A673 (cell line): ENCODE results near the gene KLK15. TPM values are rescaled to one million over a fixed set of nuclear protein-coding genes. Genes with fewer than 3 reads are reported as not detected.

ENCODE experiments used
- BruUV-seq: library from RNA; stranded (reverse); fragments of 400-500 nt; replicated peaks from 2 replicates; lab custom pipeline; 2021; lab: Mats Ljungman, UMichigan
- CTCF ChIA-PET: fragments of 300-600 bp; sonication (Branson Sonifier 250); formaldehyde crosslinking; loops from one replicate; lab custom pipeline; 2022; ENCODE audit warnings: antibody characterized with exemption; lab: Charles Lee
- POLR2A ChIA-PET: fragments of 300-600 bp; sonication (Branson Sonifier 250); formaldehyde crosslinking; loops from one replicate; lab custom pipeline; 2022; ENCODE audit warnings: antibody characterized with exemption; ENCODE audit not compliant: low non-redundant PET; lab: Charles Lee
- DNase-seq: peaks from one replicate; pipeline ENCODE4 v3.0.0-alpha.2; 2015; ENCODE audit warnings: low spot score
- H3K27ac ChIP-seq: fragments of 200-600 bp; sonication (generic); 2 replicates; pipeline ENCODE4 v1.5.1; 2016; ENCODE audit warnings: mixed run types, low read depth, mild to moderate bottlenecking, mixed read lengths, antibody characterized with exemption, low read length; ENCODE audit not compliant: poor library complexity, severe bottlenecking
- H3K27me3 ChIP-seq: fragments of 200-600 bp; sonication (generic); replicated peaks from 2 replicates; pipeline ENCODE4 v1.6.1; 2017; ENCODE audit warnings: mixed run types, low read depth, mild to moderate bottlenecking, mixed read lengths, antibody characterized with exemption, low read length; ENCODE audit not compliant: insufficient read depth, poor library complexity
- H3K36me3 ChIP-seq: fragments of 200-600 bp; sonication (generic); 2 replicates; pipeline ENCODE4 v1.6.1; 2016; ENCODE audit warnings: mixed run types, mild to moderate bottlenecking, mixed read lengths, antibody characterized with exemption, low read length; ENCODE audit not compliant: insufficient read depth, poor library complexity, severe bottlenecking
- H3K4me1 ChIP-seq: fragments of 200-600 bp; sonication (generic); 2 replicates; pipeline ENCODE4 v1.6.1; 2017; ENCODE audit warnings: mixed run types, mild to moderate bottlenecking, mixed read lengths, antibody characterized with exemption, low read length; ENCODE audit not compliant: insufficient read depth, poor library complexity, severe bottlenecking
- H3K4me3 ChIP-seq: fragments of 200-600 bp; sonication (generic); 2 replicates; pipeline ENCODE4 v1.5.1; 2016; ENCODE audit warnings: low read depth, mixed run types, mild to moderate bottlenecking, mixed read lengths, low read length; ENCODE audit not compliant: poor library complexity, severe bottlenecking
- H3K9me3 ChIP-seq: fragments of 200-600 bp; sonication (generic); 2 replicates; pipeline ENCODE4 v1.6.1; 2016; ENCODE audit warnings: mixed run types, low read depth, mild to moderate bottlenecking, mixed read lengths, antibody characterized with exemption, low read length; ENCODE audit not compliant: poor library complexity, severe bottlenecking
- EZH2 ChIP-seq: fragments of 200-600 bp; sonication (generic); IDR thresholded peaks from 2 replicates; pipeline ENCODE4 v1.6.1; 2017; ENCODE audit warnings: borderline replicate concordance, low read depth, mild to moderate bottlenecking, mixed read lengths, antibody characterized with exemption, low read length; ENCODE audit not compliant: poor library complexity, severe bottlenecking
- intact Hi-C: fragments of 100-400 bp; cut with micrococcal nuclease; formaldehyde crosslinking; loops from one replicate; pipeline ENCODE4 v1.10.0; 2022; ENCODE audit not compliant: unreplicated experiment
- total RNA-seq: library from RNA; stranded (reverse); gene quantifications from 2 replicates; pipeline ENCODE4 v1.2.3, GENCODE V29; 2021
- TF ChIP-seq, protein P1 (sequence below): fragments of 300-800, 200-600 bp; sonication (generic); conservative IDR thresholded peaks from 2 replicates; pipeline ENCODE4 v1.5.1; 2017; ENCODE audit warnings: low read depth, mild to moderate bottlenecking, antibody characterized with exemption, low read length, moderate library complexity, mixed read lengths

KLK15 gene
- total RNA-seq, 1 experiment from 2014 or later = not detected

DNA sequence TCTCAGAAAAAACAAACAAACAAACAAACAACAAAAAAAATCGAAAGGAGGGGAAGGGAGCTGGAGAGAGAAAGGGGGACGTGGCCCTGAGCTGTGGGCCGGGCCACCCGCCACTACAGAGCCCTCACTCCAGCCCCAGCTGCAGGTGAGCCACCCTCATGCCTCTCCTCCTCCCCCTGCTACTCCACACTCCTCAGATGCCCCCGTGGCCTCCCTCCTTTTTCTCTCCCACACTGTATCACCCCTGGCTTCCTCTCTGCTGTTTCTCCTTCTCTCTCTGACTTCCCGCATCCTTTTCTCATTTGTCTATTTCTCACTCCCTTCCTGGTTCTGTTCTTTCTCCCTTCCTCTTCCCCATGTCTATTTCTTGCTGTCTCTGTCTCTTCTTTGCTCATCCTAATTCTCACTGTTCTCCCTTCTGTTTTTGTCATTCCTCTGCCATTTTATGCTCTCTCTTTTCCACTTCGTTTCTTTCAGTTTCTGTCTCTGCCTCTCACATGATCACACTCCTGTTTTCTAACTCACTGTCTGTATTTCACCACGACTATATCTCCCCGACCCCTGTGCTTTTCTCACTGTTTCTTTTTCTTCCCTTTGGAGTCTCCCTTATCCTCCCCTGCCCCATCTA, 42.5 kb upstream of the KLK15 start:
- Histone ChIP-seq H3K27ac (no peak overlapping the region), H3K4me3 (no peak overlapping the region), H3K27me3 (peaks cover 83% of the 10 kb centered on the region), H3K36me3 (no peaks in the 10 kb centered on the region), H3K4me1 (no peaks in the 10 kb centered on the region), H3K9me3 (no peaks in the 10 kb centered on the region)
- BruUV-seq = no TSS peak
- CTCF ChIA-PET = no interaction called here
- no peak for DNase-seq
- intact Hi-C loops = no loop called here
- POLR2A ChIA-PET = no interaction called here
- TF ChIP-seq, protein P1, sequence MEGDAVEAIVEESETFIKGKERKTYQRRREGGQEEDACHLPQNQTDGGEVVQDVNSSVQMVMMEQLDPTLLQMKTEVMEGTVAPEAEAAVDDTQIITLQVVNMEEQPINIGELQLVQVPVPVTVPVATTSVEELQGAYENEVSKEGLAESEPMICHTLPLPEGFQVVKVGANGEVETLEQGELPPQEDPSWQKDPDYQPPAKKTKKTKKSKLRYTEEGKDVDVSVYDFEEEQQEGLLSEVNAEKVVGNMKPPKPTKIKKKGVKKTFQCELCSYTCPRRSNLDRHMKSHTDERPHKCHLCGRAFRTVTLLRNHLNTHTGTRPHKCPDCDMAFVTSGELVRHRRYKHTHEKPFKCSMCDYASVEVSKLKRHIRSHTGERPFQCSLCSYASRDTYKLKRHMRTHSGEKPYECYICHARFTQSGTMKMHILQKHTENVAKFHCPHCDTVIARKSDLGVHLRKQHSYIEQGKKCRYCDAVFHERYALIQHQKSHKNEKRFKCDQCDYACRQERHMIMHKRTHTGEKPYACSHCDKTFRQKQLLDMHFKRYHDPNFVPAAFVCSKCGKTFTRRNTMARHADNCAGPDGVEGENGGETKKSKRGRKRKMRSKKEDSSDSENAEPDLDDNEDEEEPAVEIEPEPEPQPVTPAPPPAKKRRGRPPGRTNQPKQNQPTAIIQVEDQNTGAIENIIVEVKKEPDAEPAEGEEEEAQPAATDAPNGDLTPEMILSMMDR = no peak
- no peak for TF ChIP-seq EZH2

DNA sequence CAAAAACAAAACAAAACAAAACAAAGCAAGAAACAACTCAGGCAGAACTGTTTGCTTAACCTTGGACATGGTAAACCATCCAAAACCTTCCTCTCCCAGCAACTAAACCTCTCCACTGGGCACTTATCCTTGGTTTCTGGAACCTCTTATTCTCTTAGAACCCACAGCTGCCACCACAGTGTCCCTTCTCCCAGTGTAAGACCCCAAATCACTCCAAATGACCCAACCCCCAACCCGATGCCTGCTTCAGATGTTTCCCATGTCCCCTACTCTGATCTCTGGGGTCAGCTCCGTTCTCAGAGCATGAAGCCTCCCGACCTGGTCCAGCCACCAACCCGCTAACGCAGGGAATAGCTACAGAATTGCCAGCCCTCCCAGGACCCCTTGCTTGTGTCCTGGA, 40.8 kb upstream of the KLK15 start:
- POLR2A ChIA-PET = no interaction called here
- H3K27me3 ChIP-seq = peaks cover 83% of the 10 kb centered on the region
- CTCF ChIA-PET = no interaction called here

DNA sequence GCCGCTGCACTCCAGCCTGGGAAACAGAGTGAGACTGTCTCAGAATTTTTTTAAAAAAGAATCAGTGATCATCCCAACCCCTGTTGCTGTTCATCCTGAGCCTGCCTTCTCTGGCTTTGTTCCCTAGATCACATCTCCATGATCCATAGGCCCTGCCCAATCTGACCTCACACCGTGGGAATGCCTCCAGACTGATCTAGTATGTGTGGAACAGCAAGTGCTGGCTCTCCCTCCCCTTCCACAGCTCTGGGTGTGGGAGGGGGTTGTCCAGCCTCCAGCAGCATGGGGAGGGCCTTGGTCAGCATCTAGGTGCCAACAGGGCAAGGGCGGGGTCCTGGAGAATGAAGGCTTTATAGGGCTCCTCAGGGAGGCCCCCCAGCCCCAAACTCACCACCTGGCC, 39.7 kb upstream of the KLK15 start, which contains the start of gene KLK2:
TSS of gene KLK2 (plus strand) at position 384 of the 400 bp plus-strand sequence. CDS start 35 bp downstream, outside the sequence.
- BruUV-seq = no TSS peak
- no peaks in the 10 kb centered on the region for H3K9me3 ChIP-seq
- H3K27me3 ChIP-seq = peaks cover 85% of the 10 kb centered on the region
- CTCF ChIA-PET = no interaction called here
- no peaks in the 10 kb centered on the region for H3K4me1 ChIP-seq
- H3K36me3 ChIP-seq = no peaks in the 10 kb centered on the region
- H3K27ac ChIP-seq = no peak within 1 kb of the TSS
- POLR2A ChIA-PET = no interaction called here
- no peak within 1 kb of the TSS for H3K4me3 ChIP-seq
- intact Hi-C loops = no loop called here
- DNase-seq = no peak
- TF ChIP-seq EZH2 = no peak

More for the DNA sequence above, 40.8 kb upstream of the KLK15 start:
- no peak overlapping the region for H3K4me3 ChIP-seq
- no peaks in the 10 kb centered on the region for H3K36me3 ChIP-seq
- no peak overlapping the region for H3K27ac ChIP-seq
- no peaks in the 10 kb centered on the region for H3K4me1 ChIP-seq
- H3K9me3 ChIP-seq = no peaks in the 10 kb centered on the region
- intact Hi-C loops = no loop called here
- no peak for DNase-seq
- BruUV-seq = no TSS peak
- TF ChIP-seq EZH2 = no peak
- TF ChIP-seq, protein P1 = no peak
